ENCODE measurements around the gene TGFB1.

DNA sequence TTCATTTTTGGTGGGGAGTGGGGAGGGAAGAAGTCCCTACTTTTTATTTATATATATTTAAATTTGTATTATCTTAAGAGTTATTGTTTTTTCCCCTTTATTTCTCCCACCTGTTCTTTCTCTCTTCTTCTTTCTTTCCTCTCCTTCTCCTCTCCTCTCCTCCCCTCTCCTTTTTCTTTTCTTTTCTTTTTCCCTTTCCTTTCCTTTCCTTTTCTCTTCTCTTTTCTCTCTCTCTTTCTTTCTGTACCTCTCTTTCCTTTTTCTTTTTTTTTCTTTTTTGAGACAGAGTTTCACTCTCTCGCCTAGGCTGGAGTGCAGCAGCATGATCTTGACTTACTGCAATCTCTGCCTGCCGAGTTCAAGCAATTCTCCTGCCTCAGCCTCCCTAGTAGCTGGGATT lies 45.8 kb upstream of the TGFB1 start:
- TF ChIP-seq, protein P1, sequence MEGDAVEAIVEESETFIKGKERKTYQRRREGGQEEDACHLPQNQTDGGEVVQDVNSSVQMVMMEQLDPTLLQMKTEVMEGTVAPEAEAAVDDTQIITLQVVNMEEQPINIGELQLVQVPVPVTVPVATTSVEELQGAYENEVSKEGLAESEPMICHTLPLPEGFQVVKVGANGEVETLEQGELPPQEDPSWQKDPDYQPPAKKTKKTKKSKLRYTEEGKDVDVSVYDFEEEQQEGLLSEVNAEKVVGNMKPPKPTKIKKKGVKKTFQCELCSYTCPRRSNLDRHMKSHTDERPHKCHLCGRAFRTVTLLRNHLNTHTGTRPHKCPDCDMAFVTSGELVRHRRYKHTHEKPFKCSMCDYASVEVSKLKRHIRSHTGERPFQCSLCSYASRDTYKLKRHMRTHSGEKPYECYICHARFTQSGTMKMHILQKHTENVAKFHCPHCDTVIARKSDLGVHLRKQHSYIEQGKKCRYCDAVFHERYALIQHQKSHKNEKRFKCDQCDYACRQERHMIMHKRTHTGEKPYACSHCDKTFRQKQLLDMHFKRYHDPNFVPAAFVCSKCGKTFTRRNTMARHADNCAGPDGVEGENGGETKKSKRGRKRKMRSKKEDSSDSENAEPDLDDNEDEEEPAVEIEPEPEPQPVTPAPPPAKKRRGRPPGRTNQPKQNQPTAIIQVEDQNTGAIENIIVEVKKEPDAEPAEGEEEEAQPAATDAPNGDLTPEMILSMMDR (IDR thresholded peaks at IDR 0.05) = no peak
- TF ChIP-seq POLR2AphosphoS5 (IDR thresholded peaks at IDR 0.05) (no peak), POLR2A (IDR thresholded peaks at IDR 0.05) (no peak)
